GM18873 (cell line): Measurements from ENCODE around the gene RASA2.

Experiments used
- ATAC-seq: cut with Tn5 transposase; IDR thresholded peaks from one replicate; pipeline ENCODE4 v1.9.1; 2021; ENCODE audit warnings: mild to moderate bottlenecking, moderate library complexity, moderate number of reproducible peaks; ENCODE audit not compliant: unreplicated experiment, low FRiP score

The RASA2 gene

GRCh38 chr3:141557961-141558706 is 71.3 kb downstream of the RASA2 start:
- no peak for ATAC-seq

- ATAC-seq: no peak
Measured at GRCh38 chr3:141561426-141562034, 74.7 kb downstream of the RASA2 start.

GRCh38 chr3:141564241-141564640 is 77.4 kb downstream of the RASA2 start:
- no peak for ATAC-seq

- ATAC-seq: no peak
Measured at GRCh38 chr3:141570068-141570467, 83.2 kb downstream of the RASA2 start.

GRCh38 chr3:141575879-141576743 is 89.3 kb downstream of the RASA2 start:
- ATAC-seq: no peak

GRCh38 chr3:141576744-141577052 is 89.9 kb downstream of the RASA2 start:
- ATAC-seq: no peak

GRCh38 chr3:141578202-141578973 is 91.6 kb downstream of the RASA2 start:
- no peak for ATAC-seq

- ATAC-seq: no peak
Measured at GRCh38 chr3:141594357-141594756, 107.5 kb downstream of the RASA2 start.

GRCh38 chr3:141597931-141598330 is 111.1 kb downstream of the RASA2 start:
- no peak for ATAC-seq

- no peak for ATAC-seq
Measured at GRCh38 chr3:141600331-141600730, 113.5 kb downstream of the RASA2 start.

GRCh38 chr3:141602706-141603105 is 115.9 kb downstream of the RASA2 start:
- ATAC-seq: no peak

- no peak for ATAC-seq
Measured at GRCh38 chr3:141603473-141604035, 116.7 kb downstream of the RASA2 start.

GRCh38 chr3:141605883-141606282 is 119.1 kb downstream of the RASA2 start:
- no peak for ATAC-seq

- ATAC-seq: no peak
Measured at GRCh38 chr3:141608438-141608837, 121.6 kb downstream of the RASA2 start.

- ATAC-seq: no peak
Measured at GRCh38 chr3:141610939-141611338, 124.1 kb downstream of the RASA2 start.

- ATAC-seq: no peak
Measured at GRCh38 chr3:141618103-141618910, 131.5 kb downstream of the RASA2 start.

GRCh38 chr3:141618938-141619337 is 132.1 kb downstream of the RASA2 start:
- ATAC-seq: no peak

- no peak for ATAC-seq
Measured at GRCh38 chr3:141619450-141619849, 132.6 kb downstream of the RASA2 start.

- no peak for ATAC-seq
Measured at GRCh38 chr3:141623691-141624090, 136.9 kb downstream of the RASA2 start.

- ATAC-seq: no peak
Measured at GRCh38 chr3:141625506-141625905, 138.7 kb downstream of the RASA2 start.
